ENCODE results near the gene ATP2A3.

The ATP2A3 gene

DNA sequence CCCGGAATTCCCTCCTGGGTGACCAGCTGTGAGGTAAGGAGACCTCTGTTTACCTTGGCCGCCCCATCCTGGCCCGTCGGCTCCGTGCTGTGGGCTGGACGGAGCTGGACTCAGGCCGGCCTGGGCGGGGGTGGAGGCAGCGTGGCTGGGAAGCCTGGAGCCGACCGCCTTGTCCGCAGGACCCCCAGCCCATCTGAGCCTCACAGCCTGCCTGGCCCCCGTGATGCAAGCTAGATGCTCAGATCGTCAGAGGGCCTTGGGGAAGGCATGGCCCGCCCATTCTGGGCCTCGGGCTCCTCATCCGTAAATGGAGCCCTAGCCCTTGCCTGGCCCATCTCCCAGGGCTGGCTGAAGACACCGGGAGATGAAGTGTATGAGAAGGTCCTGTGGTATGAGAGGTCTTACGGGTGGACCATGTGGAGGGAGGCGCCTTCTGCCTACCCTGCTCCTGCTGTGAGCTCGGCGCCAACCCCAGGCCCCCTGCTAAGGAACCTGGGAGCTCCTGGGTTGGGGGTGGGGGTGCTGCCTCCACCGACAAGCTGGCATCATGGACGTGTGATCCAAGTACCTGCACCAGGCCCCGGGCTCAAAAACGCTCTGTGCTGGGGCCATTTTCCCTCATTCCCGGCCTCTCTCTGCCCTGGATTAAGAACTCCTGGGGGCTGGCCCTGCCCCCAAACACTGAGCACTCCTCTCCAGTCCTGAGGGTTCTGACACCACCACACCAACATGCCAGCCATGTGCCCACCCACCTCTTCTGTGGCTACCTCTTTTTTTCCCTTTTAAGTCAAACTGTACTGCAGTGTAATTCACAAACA, 42.5 kb downstream of the ATP2A3 start:
- H3K27ac ChIP-seq (ENCODE audit: low read depth, low read length), result peak overlapping the region; percentile 14

DNA sequence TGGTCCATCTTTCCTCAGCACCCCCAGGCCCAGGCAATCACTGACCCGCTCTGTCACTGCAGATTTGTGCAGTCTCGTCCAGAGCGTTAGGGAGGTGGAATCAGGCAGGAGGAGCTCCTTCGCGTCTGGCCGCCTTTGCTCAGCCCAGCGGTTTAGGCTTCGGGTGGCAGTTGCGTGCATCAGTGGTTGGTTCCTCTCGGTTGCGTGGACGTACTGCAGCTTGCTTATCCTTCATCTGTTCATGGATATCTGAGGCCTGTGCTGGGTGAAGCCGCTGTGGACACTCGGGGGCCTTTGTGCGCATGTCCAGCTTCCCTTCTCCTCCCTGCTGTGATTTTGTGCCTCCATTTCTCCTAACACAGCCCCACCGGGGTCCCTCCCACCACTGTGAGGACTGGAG, 43.2 kb downstream of the ATP2A3 start:
- no peaks in the 10 kb centered on the region for H3K36me3 ChIP-seq (ENCODE audit: control insufficient read depth in 1 of 2, insufficient read depth in 2 of 2, low read length in 2 of 2)
- H3K4me3 ChIP-seq (ENCODE audit: low read depth in 1 of 2, low read length in 2 of 2), result no peak overlapping the region
- no peaks in the 10 kb centered on the region for H3K27me3 ChIP-seq (ENCODE audit: control insufficient read depth in 1 of 2, insufficient read depth in 2 of 2, low read length in 2 of 2)
- no peaks in the 10 kb centered on the region for H3K9me3 ChIP-seq (ENCODE audit: control insufficient read depth in 1 of 2, low read length in 2 of 2)
- H3K9ac ChIP-seq (ENCODE audit: low read depth in 1 of 2, low read length in 2 of 2), result no peak overlapping the region
- peak overlapping the region; percentile 14 for H3K27ac ChIP-seq (ENCODE audit: low read depth, low read length)
- H3K4me1 ChIP-seq (ENCODE audit: control insufficient read depth in 1 of 2, insufficient read depth in 2 of 2, low read length in 2 of 2), result peaks cover 20 to 26% of the 10 kb centered on the region in 2 donors

More for the DNA sequence above, 42.5 kb downstream of the ATP2A3 start:
- H3K4me1 ChIP-seq (ENCODE audit: control insufficient read depth in 1 of 2, insufficient read depth in 2 of 2, low read length in 2 of 2), result peaks cover 16 to 20% of the 10 kb centered on the region in 2 donors
- no peaks in the 10 kb centered on the region for H3K9me3 ChIP-seq (ENCODE audit: control insufficient read depth in 1 of 2, low read length in 2 of 2)
- H3K9ac ChIP-seq (ENCODE audit: low read depth in 1 of 2, low read length in 2 of 2), result no peak overlapping the region
- H3K36me3 ChIP-seq (ENCODE audit: control insufficient read depth in 1 of 2, insufficient read depth in 2 of 2, low read length in 2 of 2), result peaks cover 0 to under 1% of the 10 kb centered on the region in 2 donors
- H3K4me3 ChIP-seq (ENCODE audit: low read depth in 1 of 2, low read length in 2 of 2), result no peak overlapping the region
- no peaks in the 10 kb centered on the region for H3K27me3 ChIP-seq (ENCODE audit: control insufficient read depth in 1 of 2, insufficient read depth in 2 of 2, low read length in 2 of 2)

DNA sequence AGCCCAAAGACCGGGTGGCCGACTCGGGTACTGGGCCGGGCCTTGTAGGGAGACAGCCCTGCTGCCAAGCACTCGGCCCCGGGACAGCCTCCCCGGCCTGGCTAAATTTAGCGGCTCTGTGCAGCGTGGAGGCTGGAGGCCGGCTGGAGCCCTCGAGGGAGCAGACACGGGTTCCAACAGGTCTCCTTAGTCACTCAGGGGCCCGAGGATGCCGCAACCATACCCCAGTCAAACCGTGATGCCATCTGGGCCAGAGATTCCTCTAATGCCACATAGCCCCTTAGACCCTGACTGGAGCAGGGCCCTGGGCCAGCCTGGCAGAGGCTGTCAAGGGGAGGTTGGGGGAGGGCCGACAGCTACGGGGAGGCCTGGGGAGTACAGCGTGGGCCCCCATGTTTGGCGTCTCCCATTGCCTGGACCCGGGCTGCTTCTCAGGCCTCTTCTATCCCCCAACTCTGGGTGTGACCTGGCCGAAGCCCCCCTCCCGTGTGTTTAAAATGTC, 45.1 kb downstream of the ATP2A3 start:
- no peak overlapping the region for H3K9ac ChIP-seq (ENCODE audit: low read depth in 1 of 2, low read length in 2 of 2)
- no peaks in the 10 kb centered on the region for H3K36me3 ChIP-seq (ENCODE audit: control insufficient read depth in 1 of 2, insufficient read depth in 2 of 2, low read length in 2 of 2)
- no peak overlapping the region for H3K27ac ChIP-seq (ENCODE audit: low read depth, low read length)
- no peaks in the 10 kb centered on the region for H3K9me3 ChIP-seq (ENCODE audit: control insufficient read depth in 1 of 2, low read length in 2 of 2)
- no peaks in the 10 kb centered on the region for H3K27me3 ChIP-seq (ENCODE audit: control insufficient read depth in 1 of 2, insufficient read depth in 2 of 2, low read length in 2 of 2)
- H3K4me1 ChIP-seq (ENCODE audit: control insufficient read depth in 1 of 2, insufficient read depth in 2 of 2, low read length in 2 of 2), result peaks cover 20 to 33% of the 10 kb centered on the region in 2 donors
- no peak overlapping the region for H3K4me3 ChIP-seq (ENCODE audit: low read depth in 1 of 2, low read length in 2 of 2)

DNA sequence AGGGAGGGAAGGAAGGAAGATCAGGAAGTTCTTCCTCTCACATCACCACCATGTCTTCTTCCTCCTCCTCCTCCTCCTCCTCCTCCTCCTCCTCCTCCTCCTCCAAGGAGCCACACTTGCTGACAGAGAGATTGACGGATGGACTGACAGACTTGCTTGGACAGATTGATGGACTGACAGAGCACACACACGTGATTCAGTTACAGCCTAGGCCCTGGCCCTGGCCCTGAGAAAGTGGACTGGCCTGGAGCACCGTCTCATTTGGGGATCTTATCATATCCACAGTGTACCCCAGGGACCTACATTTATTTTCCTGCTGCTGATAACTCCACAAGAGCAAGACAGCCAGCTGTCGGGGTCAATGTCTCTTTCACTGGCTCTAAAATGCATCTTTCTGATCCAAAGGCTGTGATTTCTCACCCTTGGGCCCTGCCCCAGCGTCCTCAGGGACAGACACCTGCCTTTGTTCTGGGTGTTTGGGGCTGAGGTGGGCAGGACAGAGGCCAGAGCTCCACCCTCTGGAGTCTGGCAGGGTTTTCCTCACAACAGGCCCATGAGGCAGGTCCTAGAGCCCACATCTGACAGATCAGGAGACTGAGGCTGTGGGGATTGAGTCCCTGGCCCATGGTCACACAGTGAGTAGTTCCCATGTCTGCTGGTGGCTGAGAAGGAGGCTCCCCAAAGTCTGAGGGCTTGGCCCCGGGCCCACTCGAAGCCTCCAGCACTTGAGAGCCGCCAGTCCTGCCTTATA, 45.7 kb downstream of the ATP2A3 start:
- Histone ChIP-seq H3K9me3 (ENCODE audit: control insufficient read depth in 1 of 2, low read length in 2 of 2) (no peaks in the 10 kb centered on the region), H3K9ac (ENCODE audit: low read depth in 1 of 2, low read length in 2 of 2) (peak overlapping the region in 1 of 2 donors; percentile 2), H3K27me3 (ENCODE audit: control insufficient read depth in 1 of 2, insufficient read depth in 2 of 2, low read length in 2 of 2) (no peaks in the 10 kb centered on the region), H3K36me3 (ENCODE audit: control insufficient read depth in 1 of 2, insufficient read depth in 2 of 2, low read length in 2 of 2) (no peaks in the 10 kb centered on the region), H3K4me3 (ENCODE audit: low read depth in 1 of 2, low read length in 2 of 2) (no peak overlapping the region), H3K27ac (ENCODE audit: low read depth, low read length) (peak overlapping the region; percentile 30), H3K4me1 (ENCODE audit: control insufficient read depth in 1 of 2, insufficient read depth in 2 of 2, low read length in 2 of 2) (peaks cover 23 to 40% of the 10 kb centered on the region in 2 donors)

DNA sequence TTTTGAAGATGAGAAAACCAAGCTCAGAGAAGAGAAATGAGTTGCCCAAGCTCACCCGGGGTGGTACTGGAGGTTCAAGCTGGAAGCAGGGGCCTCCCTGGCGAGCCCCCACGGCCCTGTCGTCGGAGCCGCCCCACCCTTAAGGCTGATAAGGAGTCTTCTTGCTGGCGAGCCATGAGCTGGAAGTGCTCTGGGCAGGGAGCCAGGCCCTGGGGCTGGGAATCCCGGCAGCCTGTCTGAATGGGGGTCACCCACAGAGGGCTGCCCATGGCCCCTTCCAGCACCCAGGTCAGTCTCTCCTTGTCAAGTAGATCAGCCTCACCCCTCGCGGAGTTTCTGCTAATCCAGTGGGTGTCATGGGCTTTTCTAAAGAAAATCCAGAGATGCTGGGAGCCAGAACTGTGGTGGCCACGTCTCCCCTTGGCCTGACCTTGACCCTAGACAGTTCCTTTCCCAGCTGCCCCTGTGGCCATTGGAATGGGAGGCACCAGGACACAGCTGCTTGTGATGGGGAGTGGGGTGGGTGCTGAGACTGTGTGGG, 46.8 kb downstream of the ATP2A3 start:
- Histone ChIP-seq H3K4me3 (ENCODE audit: low read depth in 1 of 2, low read length in 2 of 2) (no peak overlapping the region), H3K4me1 (ENCODE audit: control insufficient read depth in 1 of 2, insufficient read depth in 2 of 2, low read length in 2 of 2) (peaks cover 26 to 44% of the 10 kb centered on the region in 2 donors), H3K36me3 (ENCODE audit: control insufficient read depth in 1 of 2, insufficient read depth in 2 of 2, low read length in 2 of 2) (no peaks in the 10 kb centered on the region), H3K9me3 (ENCODE audit: control insufficient read depth in 1 of 2, low read length in 2 of 2) (no peaks in the 10 kb centered on the region), H3K9ac (ENCODE audit: low read depth in 1 of 2, low read length in 2 of 2) (no peak overlapping the region), H3K27me3 (ENCODE audit: control insufficient read depth in 1 of 2, insufficient read depth in 2 of 2, low read length in 2 of 2) (no peaks in the 10 kb centered on the region), H3K27ac (ENCODE audit: low read depth, low read length) (peak overlapping the region; percentile 20)

DNA sequence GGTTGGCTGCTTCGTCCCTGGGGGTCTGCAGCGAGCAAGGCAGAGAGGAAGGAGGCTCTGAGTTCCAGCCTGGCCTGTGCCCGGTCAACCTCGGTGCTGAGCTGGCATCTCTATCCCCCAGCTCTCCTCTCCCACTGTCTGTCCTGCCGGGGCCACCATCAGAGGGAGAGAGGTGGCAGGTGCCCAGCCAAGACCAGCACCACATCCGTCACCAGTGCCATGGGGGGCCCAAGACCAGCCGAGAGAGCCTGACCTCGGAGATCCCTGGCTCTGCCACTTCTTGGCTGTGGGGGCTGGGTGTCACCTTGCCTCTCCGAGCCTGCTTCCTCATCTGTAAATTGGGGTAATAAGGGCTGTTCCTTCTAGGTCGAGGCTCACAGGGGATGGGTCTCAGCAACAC, 47.4 kb downstream of the ATP2A3 start:
- H3K27me3 ChIP-seq (ENCODE audit: control insufficient read depth in 1 of 2, insufficient read depth in 2 of 2, low read length in 2 of 2), result no peaks in the 10 kb centered on the region
- peaks cover 26 to 44% of the 10 kb centered on the region in 2 donors for H3K4me1 ChIP-seq (ENCODE audit: control insufficient read depth in 1 of 2, insufficient read depth in 2 of 2, low read length in 2 of 2)
- H3K27ac ChIP-seq (ENCODE audit: low read depth, low read length), result peak overlapping the region; percentile 20
- H3K36me3 ChIP-seq (ENCODE audit: control insufficient read depth in 1 of 2, insufficient read depth in 2 of 2, low read length in 2 of 2), result no peaks in the 10 kb centered on the region
- no peak overlapping the region for H3K4me3 ChIP-seq (ENCODE audit: low read depth in 1 of 2, low read length in 2 of 2)
- H3K9ac ChIP-seq (ENCODE audit: low read depth in 1 of 2, low read length in 2 of 2), result peak overlapping the region in 1 of 2 donors; percentile 49
- no peaks in the 10 kb centered on the region for H3K9me3 ChIP-seq (ENCODE audit: control insufficient read depth in 1 of 2, low read length in 2 of 2)

DNA sequence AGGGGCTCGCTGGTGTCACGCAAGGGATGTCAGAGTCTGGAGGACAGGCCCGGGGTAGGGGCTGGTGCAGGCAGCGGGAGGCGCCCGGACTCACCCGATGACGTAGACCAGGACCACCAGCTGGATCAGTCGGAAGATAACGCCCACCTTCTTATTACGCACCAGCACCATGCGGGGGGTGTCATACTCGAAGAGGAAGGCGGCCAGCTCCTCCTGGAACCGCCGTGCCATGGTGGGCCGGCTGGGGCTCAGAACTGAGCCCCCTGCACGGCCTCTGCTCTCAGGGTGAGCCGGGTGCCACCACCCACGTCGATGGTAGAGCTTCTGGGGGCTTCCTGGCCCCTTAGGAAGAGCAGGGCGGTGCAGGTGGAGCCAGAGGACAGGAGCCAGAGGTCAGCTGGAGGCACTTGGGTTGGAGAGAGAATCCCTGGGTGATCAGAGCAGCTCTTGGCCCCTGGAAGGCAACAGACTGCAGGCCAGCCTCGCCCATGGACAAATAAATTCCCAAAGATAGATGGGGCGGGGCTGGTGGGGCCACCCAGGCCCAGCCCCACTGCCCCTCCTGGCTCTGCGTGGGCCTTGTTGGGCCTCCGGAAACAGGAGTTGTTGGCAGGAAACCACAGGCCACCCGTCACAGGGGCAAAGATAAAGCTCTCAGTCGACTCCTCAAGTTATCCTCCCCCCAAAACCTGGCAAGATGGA, 48.1 kb downstream of the ATP2A3 start, which contains the start of gene P2RX1:
Gene P2RX1, minus strand, starts transcription at position 471 of the 702 bp plus-strand sequence. Its CDS starts 240 bp downstream, at position 231.
- H3K4me3 ChIP-seq (ENCODE audit: low read depth in 1 of 2, low read length in 2 of 2), result peak within 1 kb of the TSS; percentile 33 to 52
- peaks cover 26 to 44% of the 10 kb centered on the region in 2 donors for H3K4me1 ChIP-seq (ENCODE audit: control insufficient read depth in 1 of 2, insufficient read depth in 2 of 2, low read length in 2 of 2)
- H3K27ac ChIP-seq (ENCODE audit: low read depth, low read length), result peak within 1 kb of the TSS; percentile 50
- H3K36me3 ChIP-seq (ENCODE audit: control insufficient read depth in 1 of 2, insufficient read depth in 2 of 2, low read length in 2 of 2), result no peaks in the 10 kb centered on the region
- H3K9ac ChIP-seq (ENCODE audit: low read depth in 1 of 2, low read length in 2 of 2), result peak within 1 kb of the TSS; percentile 49 to 64
- no peaks in the 10 kb centered on the region for H3K27me3 ChIP-seq (ENCODE audit: control insufficient read depth in 1 of 2, insufficient read depth in 2 of 2, low read length in 2 of 2)
- no peaks in the 10 kb centered on the region for H3K9me3 ChIP-seq (ENCODE audit: control insufficient read depth in 1 of 2, low read length in 2 of 2)

DNA sequence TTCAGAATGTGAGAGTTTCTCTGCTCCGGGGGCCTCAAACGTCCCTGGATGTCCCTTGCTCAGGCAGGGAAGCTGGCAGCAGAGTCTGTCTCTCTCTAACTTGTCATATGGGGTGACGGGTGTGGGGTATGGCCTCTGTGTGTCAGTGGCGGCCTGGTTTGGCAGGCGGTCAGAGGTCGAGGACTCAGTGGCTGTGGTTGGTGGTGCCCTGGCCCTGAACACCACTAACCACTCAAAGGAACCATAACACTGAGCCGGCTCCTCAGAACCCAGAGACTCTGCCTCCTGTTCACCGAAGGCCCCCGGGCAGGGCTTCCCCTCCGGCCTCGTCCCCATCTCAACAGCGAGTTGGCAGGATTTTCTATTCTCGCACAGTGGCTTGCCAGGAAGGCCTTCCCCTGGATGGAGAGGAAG, 48.6 kb downstream of the ATP2A3 start:
- Histone ChIP-seq H3K4me3 (ENCODE audit: low read depth in 1 of 2, low read length in 2 of 2) (peak overlapping the region; percentile 33 to 52), H3K36me3 (ENCODE audit: control insufficient read depth in 1 of 2, insufficient read depth in 2 of 2, low read length in 2 of 2) (no peaks in the 10 kb centered on the region), H3K9me3 (ENCODE audit: control insufficient read depth in 1 of 2, low read length in 2 of 2) (no peaks in the 10 kb centered on the region), H3K27ac (ENCODE audit: low read depth, low read length) (peak overlapping the region; percentile 50), H3K9ac (ENCODE audit: low read depth in 1 of 2, low read length in 2 of 2) (peak overlapping the region; percentile 49 to 64), H3K4me1 (ENCODE audit: control insufficient read depth in 1 of 2, insufficient read depth in 2 of 2, low read length in 2 of 2) (peaks cover 26 to 44% of the 10 kb centered on the region in 2 donors), H3K27me3 (ENCODE audit: control insufficient read depth in 1 of 2, insufficient read depth in 2 of 2, low read length in 2 of 2) (no peaks in the 10 kb centered on the region)

DNA sequence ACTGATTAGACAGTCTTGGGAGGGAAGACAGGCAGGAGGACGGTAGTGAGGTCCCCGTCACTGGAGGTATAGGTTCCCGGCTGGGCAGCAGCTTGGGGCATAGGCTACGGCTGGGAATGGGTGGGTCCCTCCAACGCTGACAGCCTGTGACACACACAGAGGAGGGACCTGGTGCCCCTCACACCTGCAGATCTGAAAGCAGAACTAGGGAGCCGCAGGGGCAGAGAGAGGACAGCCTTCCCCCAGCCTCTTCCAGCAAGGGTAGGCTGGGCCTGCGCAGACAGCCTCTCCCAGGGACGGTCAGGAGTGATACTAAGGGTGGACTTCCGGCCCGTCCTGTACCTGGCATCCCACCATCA, 49.9 kb downstream of the ATP2A3 start:
- Histone ChIP-seq H3K27ac (ENCODE audit: low read depth, low read length) (peak overlapping the region; percentile 58), H3K36me3 (ENCODE audit: control insufficient read depth in 1 of 2, insufficient read depth in 2 of 2, low read length in 2 of 2) (no peaks in the 10 kb centered on the region), H3K9me3 (ENCODE audit: control insufficient read depth in 1 of 2, low read length in 2 of 2) (no peaks in the 10 kb centered on the region), H3K9ac (ENCODE audit: low read depth in 1 of 2, low read length in 2 of 2) (peak overlapping the region; percentile 49 to 63), H3K4me3 (ENCODE audit: low read depth in 1 of 2, low read length in 2 of 2) (peak overlapping the region; percentile 33 to 52), H3K27me3 (ENCODE audit: control insufficient read depth in 1 of 2, insufficient read depth in 2 of 2, low read length in 2 of 2) (no peaks in the 10 kb centered on the region), H3K4me1 (ENCODE audit: control insufficient read depth in 1 of 2, insufficient read depth in 2 of 2, low read length in 2 of 2) (peaks cover 26 to 44% of the 10 kb centered on the region in 2 donors)

Measured in duodenal mucosa (tissue), 2 donors.